AG10803 (cell line): ENCODE data around the gene CACNG6.
"Not testable (repeated sequence)": the region's sequence is repeated elsewhere in the genome, so short reads cannot be mapped to it uniquely, and the experiment has no call there.

Experiments used
- DNase-seq: peaks from one replicate; pipeline ENCODE4 v3.0.0; 2010; ENCODE audit warnings: low read depth
- H3K4me3 ChIP-seq: 2 replicates; pipeline ENCODE4 v1.5.1; 2011; ENCODE audit warnings: mild to moderate bottlenecking, low read length, control low read depth
- CTCF ChIP-seq: conservative IDR thresholded peaks from 2 replicates; pipeline ENCODE4 v1.5.1; 2011; ENCODE audit warnings: mild to moderate bottlenecking, low read length, control low read depth, inconsistent platforms

CACNG6 gene

DNA sequence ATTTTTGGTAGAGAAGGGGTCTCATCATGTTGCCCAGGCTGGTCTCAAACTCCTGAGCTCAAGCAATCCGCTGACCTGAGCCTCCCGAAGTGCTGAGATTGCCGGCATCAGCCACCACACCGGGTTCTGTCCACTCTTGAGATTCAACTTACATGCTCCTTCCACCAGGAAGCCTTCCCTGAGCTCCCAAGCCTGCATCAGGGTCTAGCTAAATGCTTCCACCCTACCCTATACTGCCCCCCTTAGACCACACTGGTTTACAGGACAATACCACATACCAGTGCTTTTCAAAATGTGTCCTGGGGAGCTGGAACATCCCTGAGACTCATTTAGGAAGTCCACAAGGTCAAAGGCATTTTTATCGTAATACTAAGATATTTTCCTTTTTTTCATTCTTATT lies 43.8 kb upstream of the CACNG6 start:
- TF ChIP-seq CTCF, result 0 out of 2 replicates have a peak, but pooled peaks have one; percentile 1
- DNase-seq, result no peak
- no peak overlapping the region for H3K4me3 ChIP-seq

DNA sequence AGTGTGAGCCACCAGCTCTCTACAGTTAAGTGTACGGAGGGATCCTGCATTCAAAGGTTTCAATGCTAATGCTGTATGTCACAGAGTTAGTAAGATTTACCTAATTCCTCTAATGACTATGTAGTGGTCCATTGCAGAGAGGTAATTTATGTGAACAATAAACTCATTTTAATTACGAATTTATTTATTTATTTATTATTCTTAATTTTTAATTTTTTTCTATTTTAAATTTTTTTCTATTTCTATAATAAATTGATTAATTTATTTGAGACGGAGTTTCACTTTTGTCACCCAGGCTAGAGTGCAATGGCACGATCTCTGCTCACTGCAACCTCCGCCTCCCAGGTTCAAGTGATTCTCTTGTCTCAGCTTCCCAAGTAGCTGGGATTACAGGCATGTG lies 42.8 kb upstream of the CACNG6 start:
- not testable (repeated sequence) for H3K4me3 ChIP-seq, DNase-seq

DNA sequence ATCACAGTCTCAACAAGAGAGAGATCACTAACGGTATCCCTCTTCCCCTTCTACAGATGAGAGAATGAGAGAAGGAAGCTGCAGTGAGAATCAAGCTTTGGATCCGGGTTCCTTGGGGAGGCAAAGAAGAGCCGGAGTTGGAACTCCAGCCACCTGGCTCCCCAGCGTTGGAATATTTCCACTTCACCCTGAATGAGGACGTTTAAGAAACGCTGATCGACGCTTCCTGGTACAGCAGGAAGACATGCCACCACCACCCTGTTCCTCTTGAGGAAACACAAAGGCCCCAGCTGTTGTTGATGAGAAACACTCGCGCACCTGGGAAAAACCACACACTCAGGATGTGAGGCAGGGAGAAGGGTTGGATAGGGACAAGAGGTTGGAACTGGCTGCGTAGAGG lies 40.0 kb upstream of the CACNG6 start:
- no peak for TF ChIP-seq CTCF
- no peak overlapping the region for H3K4me3 ChIP-seq
- DNase-seq, result no peak

- no peak for TF ChIP-seq CTCF
- DNase-seq, result no peak
- H3K4me3 ChIP-seq, result no peak overlapping the region
Measured at GRCh38 chr19:53951947-53952346, 39.5 kb upstream of the CACNG6 start.

DNA sequence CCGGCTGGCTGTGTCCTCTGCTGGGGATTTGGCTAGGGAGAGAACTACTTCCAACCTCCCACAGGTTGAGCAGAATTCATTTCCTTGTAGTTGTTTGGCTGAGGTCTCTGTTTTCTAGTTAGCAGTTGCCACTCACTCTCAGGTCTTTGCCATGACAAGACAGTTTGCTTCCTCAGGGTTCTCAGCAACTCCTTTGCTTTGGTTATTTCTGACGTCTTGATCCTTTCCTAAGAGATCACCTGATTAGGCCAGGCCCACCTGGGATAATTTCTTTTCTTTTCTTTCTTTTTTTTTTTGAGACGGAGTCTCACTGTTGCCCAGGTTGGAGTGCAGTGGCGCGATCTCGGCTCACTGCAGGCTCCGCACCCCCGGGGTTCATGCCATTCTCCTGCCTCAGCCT lies 38.1 kb upstream of the CACNG6 start:
- no peak for DNase-seq
- no peak for TF ChIP-seq CTCF
- no peak overlapping the region for H3K4me3 ChIP-seq

GRCh38 chr19:53957448-53958167 lies 33.8 kb upstream of the CACNG6 start:
- no peak for TF ChIP-seq CTCF
- DNase-seq, result no peak
- no peak overlapping the region for H3K4me3 ChIP-seq

GRCh38 chr19:53958168-53958571 lies 33.3 kb upstream of the CACNG6 start:
- H3K4me3 ChIP-seq, result no peak overlapping the region

More at GRCh38 chr19:53958168-53958571, 33.3 kb upstream of the CACNG6 start:
- DNase-seq, result no peak
- no peak for TF ChIP-seq CTCF
